Neural cell (in vitro differentiated cells): Measurements from ENCODE around the gene PGF. TPM values are rescaled to one million over a fixed set of nuclear protein-coding genes. Genes with fewer than 3 reads are reported as not detected.

Experiments
- H2AFZ ChIP-seq: fragments of 200-600, 300-800 bp; sonication (generic), shearing (Covaris generic); 2 replicates; pipeline ENCODE4 v1.6.0; 2014; ENCODE audit warnings: low read depth, mild to moderate bottlenecking, antibody characterized with exemption, low read length, moderate library complexity
- H3F3A ChIP-seq: fragments of 200-600 bp; shearing (Covaris generic); 2 replicates; pipeline ENCODE4 v1.6.1; 2016; ENCODE audit warnings: mild to moderate bottlenecking, moderate library complexity, mixed read lengths, antibody characterized with exemption, low read length; ENCODE audit not compliant: insufficient read depth, poor library complexity, severe bottlenecking
- H3K27ac ChIP-seq: fragments of 200-600, 300-800 bp; sonication (generic), shearing (Covaris generic); 2 replicates; pipeline ENCODE4 v1.5.1; 2014; ENCODE audit warnings: mild to moderate bottlenecking, low read length, moderate library complexity
- H3K27me3 ChIP-seq: fragments of 300-800, 200-600 bp; sonication (generic), shearing (Covaris generic); 2 replicates; pipeline ENCODE4 v1.6.0; 2014; ENCODE audit warnings: mild to moderate bottlenecking, low read depth, low read length, moderate library complexity; ENCODE audit not compliant: insufficient read depth
- H3K36me3 ChIP-seq: fragments of 300-800, 200-600 bp; sonication (generic), shearing (Covaris generic); 2 replicates; pipeline ENCODE4 v1.5.1; 2014; ENCODE audit warnings: mild to moderate bottlenecking, antibody characterized with exemption, low read length, moderate library complexity; ENCODE audit not compliant: insufficient read depth
- H3K4me2 ChIP-seq: fragments of 300-800, 200-600 bp; sonication (generic), shearing (Covaris generic); 2 replicates; pipeline ENCODE4 v1.6.0; 2014; ENCODE audit warnings: mild to moderate bottlenecking, low read length
- H3K4me3 ChIP-seq: fragments of 300-800, 200-600 bp; sonication (generic), shearing (Covaris generic); 2 replicates; pipeline ENCODE4 v1.5.1; 2014; ENCODE audit warnings: mild to moderate bottlenecking, low read length, moderate library complexity
- H3K79me2 ChIP-seq: fragments of 200-600 bp; shearing (Covaris generic); replicated peaks from 2 replicates; pipeline ENCODE4 v1.6.0; 2014; ENCODE audit warnings: mild to moderate bottlenecking, low read length, moderate library complexity; ENCODE audit not compliant: insufficient read depth
- H3K9ac ChIP-seq: fragments of 300-800, 200-600 bp; sonication (generic), shearing (Covaris generic); 2 replicates; pipeline ENCODE4 v1.6.1; 2016; ENCODE audit warnings: mild to moderate bottlenecking, low read length, mixed read lengths
- H3K9me2 ChIP-seq: fragments of 200-600 bp; shearing (Covaris generic); 2 replicates; pipeline ENCODE4 v1.6.1; 2016; ENCODE audit warnings: mild to moderate bottlenecking, low read length, mixed read lengths; ENCODE audit not compliant: insufficient read depth
- H3K9me3 ChIP-seq: fragments of 200-600, 300-800 bp; sonication (generic), shearing (Covaris generic); 2 replicates; pipeline ENCODE4 v1.6.1; 2016; ENCODE audit warnings: mild to moderate bottlenecking, mixed run types, low read length, moderate library complexity, mixed read lengths
- H4K20me1 ChIP-seq: fragments of 200-600 bp; shearing (Covaris generic); 2 replicates; pipeline ENCODE4 v1.6.1; 2016; ENCODE audit warnings: mild to moderate bottlenecking, mixed run types; ENCODE audit not compliant: insufficient read depth
- EP300 ChIP-seq: fragments of 450-650 bp; conservative IDR thresholded peaks from 2 replicates; pipeline ENCODE4 v1.6.1; 2014; ENCODE audit warnings: antibody characterized with exemption, mild to moderate bottlenecking, moderate library complexity; ENCODE audit not compliant: poor library complexity, severe bottlenecking
- EZH2 ChIP-seq: fragments of 200-600, 300-800 bp; shearing (Covaris generic), sonication (generic); IDR thresholded peaks from 2 replicates; pipeline ENCODE4 v1.6.1; 2014; ENCODE audit warnings: antibody characterized with exemption, low read length, borderline replicate concordance, mild to moderate bottlenecking; ENCODE audit not compliant: insufficient read depth, poor library complexity, severe bottlenecking
- MXI1 ChIP-seq: fragments of 450-650 bp; conservative IDR thresholded peaks from 2 replicates; pipeline ENCODE4 v1.6.1; 2014; ENCODE audit warnings: antibody characterized with exemption, mild to moderate bottlenecking; ENCODE audit not compliant: poor library complexity, severe bottlenecking
- POLR2AphosphoS5 ChIP-seq: IDR thresholded peaks from 2 replicates; pipeline ENCODE4 v1.6.1; 2012
- RAD21 ChIP-seq: fragments of 450-650 bp; conservative IDR thresholded peaks from 2 replicates; pipeline ENCODE4 v1.6.1; 2014; ENCODE audit warnings: antibody characterized with exemption, mild to moderate bottlenecking, moderate library complexity
- SMC3 ChIP-seq: fragments of 450-650 bp; conservative IDR thresholded peaks from 2 replicates; pipeline ENCODE4 v1.6.1; 2014; ENCODE audit warnings: antibody characterized with exemption, mild to moderate bottlenecking, moderate library complexity; ENCODE audit not compliant: poor library complexity
- TAF1 ChIP-seq: IDR thresholded peaks from 2 replicates; pipeline ENCODE4 v1.6.1; 2012; ENCODE audit warnings: low read depth
- polyA plus RNA-seq: library from polyadenylated mRNA; depleted of rRNA; stranded (reverse); fragments of >200 nt; gene quantifications from 2 replicates; pipeline ENCODE4 v1.2.3, GENCODE V29; 2014
- TF ChIP-seq, protein P1 (sequence below): fragments of 450-650 bp; IDR thresholded peaks from 2 replicates; pipeline ENCODE4 v1.5.1; 2014; ENCODE audit warnings: antibody characterized with exemption, mild to moderate bottlenecking, moderate library complexity; ENCODE audit not compliant: poor library complexity, severe bottlenecking
- TF ChIP-seq, protein P2 (sequence below): IDR thresholded peaks from 2 replicates; pipeline ENCODE4 v1.6.1; 2012; ENCODE audit warnings: borderline replicate concordance

PGF gene
- polyA plus RNA-seq, 1 donor from 2014 or later = not detected

DNA sequence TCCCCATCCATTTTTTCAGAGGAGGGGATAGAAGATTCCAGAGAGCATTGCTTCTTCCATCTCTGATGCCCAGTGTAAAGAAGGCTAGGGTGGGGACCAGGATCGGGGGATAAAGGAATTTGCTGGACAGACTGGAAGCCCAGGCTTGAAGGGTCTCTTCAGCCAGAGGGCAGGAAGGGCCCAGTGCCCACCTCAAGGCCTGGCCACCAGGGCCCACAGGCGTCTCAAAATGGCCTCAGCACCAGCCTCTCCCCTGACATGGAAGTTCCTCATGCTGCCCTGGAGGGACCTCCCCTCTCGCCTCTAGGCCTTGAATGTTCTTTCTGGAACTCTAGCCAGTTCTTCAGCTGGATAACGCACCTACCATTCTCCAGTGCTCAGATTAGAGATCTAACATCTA, 35.1 kb downstream of the PGF start:
- Histone ChIP-seq H3K27ac (no peak overlapping the region), H3K36me3 (no peaks in the 10 kb centered on the region), H3K27me3 (no peaks in the 10 kb centered on the region), H3K79me2 (no peaks in the 10 kb centered on the region), H3K4me2 (no peak overlapping the region), H4K20me1 (no peaks in the 10 kb centered on the region), H3K9ac (no peak overlapping the region), H3F3A (no peaks in the 10 kb centered on the region), H3K4me3 (no peak overlapping the region), H2AFZ (no peak overlapping the region), H3K9me3 (no peaks in the 10 kb centered on the region), H3K9me2 (no peaks in the 10 kb centered on the region)
- TF ChIP-seq RAD21 (no peak), MXI1 (no peak), POLR2AphosphoS5 (no peak), TAF1 (no peak), EP300 (no peak), SMC3 (no peak), EZH2 (no peak)
- TF ChIP-seq, protein P1, sequence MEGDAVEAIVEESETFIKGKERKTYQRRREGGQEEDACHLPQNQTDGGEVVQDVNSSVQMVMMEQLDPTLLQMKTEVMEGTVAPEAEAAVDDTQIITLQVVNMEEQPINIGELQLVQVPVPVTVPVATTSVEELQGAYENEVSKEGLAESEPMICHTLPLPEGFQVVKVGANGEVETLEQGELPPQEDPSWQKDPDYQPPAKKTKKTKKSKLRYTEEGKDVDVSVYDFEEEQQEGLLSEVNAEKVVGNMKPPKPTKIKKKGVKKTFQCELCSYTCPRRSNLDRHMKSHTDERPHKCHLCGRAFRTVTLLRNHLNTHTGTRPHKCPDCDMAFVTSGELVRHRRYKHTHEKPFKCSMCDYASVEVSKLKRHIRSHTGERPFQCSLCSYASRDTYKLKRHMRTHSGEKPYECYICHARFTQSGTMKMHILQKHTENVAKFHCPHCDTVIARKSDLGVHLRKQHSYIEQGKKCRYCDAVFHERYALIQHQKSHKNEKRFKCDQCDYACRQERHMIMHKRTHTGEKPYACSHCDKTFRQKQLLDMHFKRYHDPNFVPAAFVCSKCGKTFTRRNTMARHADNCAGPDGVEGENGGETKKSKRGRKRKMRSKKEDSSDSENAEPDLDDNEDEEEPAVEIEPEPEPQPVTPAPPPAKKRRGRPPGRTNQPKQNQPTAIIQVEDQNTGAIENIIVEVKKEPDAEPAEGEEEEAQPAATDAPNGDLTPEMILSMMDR = no peak
- TF ChIP-seq, protein P2, sequence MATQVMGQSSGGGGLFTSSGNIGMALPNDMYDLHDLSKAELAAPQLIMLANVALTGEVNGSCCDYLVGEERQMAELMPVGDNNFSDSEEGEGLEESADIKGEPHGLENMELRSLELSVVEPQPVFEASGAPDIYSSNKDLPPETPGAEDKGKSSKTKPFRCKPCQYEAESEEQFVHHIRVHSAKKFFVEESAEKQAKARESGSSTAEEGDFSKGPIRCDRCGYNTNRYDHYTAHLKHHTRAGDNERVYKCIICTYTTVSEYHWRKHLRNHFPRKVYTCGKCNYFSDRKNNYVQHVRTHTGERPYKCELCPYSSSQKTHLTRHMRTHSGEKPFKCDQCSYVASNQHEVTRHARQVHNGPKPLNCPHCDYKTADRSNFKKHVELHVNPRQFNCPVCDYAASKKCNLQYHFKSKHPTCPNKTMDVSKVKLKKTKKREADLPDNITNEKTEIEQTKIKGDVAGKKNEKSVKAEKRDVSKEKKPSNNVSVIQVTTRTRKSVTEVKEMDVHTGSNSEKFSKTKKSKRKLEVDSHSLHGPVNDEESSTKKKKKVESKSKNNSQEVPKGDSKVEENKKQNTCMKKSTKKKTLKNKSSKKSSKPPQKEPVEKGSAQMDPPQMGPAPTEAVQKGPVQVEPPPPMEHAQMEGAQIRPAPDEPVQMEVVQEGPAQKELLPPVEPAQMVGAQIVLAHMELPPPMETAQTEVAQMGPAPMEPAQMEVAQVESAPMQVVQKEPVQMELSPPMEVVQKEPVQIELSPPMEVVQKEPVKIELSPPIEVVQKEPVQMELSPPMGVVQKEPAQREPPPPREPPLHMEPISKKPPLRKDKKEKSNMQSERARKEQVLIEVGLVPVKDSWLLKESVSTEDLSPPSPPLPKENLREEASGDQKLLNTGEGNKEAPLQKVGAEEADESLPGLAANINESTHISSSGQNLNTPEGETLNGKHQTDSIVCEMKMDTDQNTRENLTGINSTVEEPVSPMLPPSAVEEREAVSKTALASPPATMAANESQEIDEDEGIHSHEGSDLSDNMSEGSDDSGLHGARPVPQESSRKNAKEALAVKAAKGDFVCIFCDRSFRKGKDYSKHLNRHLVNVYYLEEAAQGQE = no peak

DNA sequence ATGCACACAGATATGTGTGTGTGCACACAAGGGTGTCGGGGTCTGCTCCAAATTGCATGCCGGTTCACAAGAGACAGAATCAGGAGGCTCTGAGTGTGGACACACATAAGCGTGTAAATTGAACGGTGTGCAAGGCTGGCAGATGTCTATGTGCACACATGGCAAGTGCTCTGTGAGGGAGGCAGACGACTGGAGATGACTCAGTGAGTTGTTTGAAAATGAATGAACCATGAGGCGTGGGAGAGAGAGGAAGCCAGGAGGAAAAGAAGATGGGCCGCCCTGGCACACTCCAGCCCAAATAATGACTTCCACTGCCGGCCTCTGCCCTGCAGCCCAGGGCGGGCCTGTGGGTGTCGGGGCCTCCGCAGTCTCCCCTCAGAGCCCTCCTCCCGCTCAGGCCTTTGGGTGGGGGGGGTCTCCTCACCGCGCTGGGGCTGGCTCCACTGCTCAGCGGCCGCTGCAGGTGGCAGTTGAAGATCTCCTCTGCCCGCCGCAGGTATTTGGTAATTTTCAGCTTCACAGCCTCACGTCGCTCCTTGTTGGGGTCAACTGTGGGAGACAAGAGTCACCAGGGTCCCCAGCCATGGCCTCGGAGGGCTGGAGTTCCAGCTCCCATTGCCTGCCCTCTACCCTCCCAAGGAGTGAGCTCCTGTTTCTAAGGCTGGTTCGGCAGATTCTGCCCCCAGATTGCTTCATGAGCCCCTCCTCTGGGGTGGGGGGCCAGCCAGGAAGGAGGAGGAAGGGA, 35.8 kb downstream of the PGF start:
- Histone ChIP-seq H3F3A (no peaks in the 10 kb centered on the region), H3K9ac (no peak overlapping the region), H3K9me3 (no peaks in the 10 kb centered on the region), H3K27me3 (no peaks in the 10 kb centered on the region), H4K20me1 (no peaks in the 10 kb centered on the region), H3K79me2 (no peaks in the 10 kb centered on the region), H3K4me2 (no peak overlapping the region), H3K9me2 (no peaks in the 10 kb centered on the region), H2AFZ (no peak overlapping the region), H3K27ac (no peak overlapping the region), H3K36me3 (no peaks in the 10 kb centered on the region), H3K4me3 (no peak overlapping the region)
- TF ChIP-seq TAF1 (no peak), POLR2AphosphoS5 (no peak), EZH2 (no peak), SMC3 (no peak), EP300 (no peak), RAD21 (no peak), MXI1 (no peak)
- TF ChIP-seq, protein P2 = no peak
- TF ChIP-seq, protein P1 = no peak
